ENCODE results near the gene MKLN1. TPM values are rescaled to one million over a fixed set of nuclear protein-coding genes. Genes with fewer than 3 reads are reported as not detected.

Gene MKLN1
- total RNA-seq, 1 experiment from 2014 or later, result 15.1 TPM

GRCh38 chr7:131364767-131365344 lies 37.2 kb downstream of the MKLN1 start:
- Histone ChIP-seq H3K36me3 (no peaks in the 10 kb centered on the region; the same call in 1 of the 2 replicates), H3K9me3 (peaks cover 2% of the 10 kb centered on the region; the same call in 1 of the 2 replicates), H3K4me3 (no peak overlapping the region), H3K27me3 (no peaks in the 10 kb centered on the region)
- DNase-seq, result no peak

GRCh38 chr7:131365838-131366237 lies 38.2 kb downstream of the MKLN1 start:
- H3K36me3 ChIP-seq, result no peaks in the 10 kb centered on the region; the same call in 1 of the 2 replicates
- no peak for DNase-seq
- peaks cover 2% of the 10 kb centered on the region; the same call in 1 of the 2 replicates for H3K9me3 ChIP-seq

GRCh38 chr7:131369354-131369753 lies 41.7 kb downstream of the MKLN1 start:
- no peak for DNase-seq
- Histone ChIP-seq H3K36me3 (no peaks in the 10 kb centered on the region; the same call in 1 of the 2 replicates), H3K27me3 (no peaks in the 10 kb centered on the region), H3K9me3 (peaks cover 2% of the 10 kb centered on the region; the same call in 1 of the 2 replicates), H3K4me3 (no peak overlapping the region)

More at GRCh38 chr7:131365838-131366237, 38.2 kb downstream of the MKLN1 start:
- no peak overlapping the region for H3K4me3 ChIP-seq
- no peaks in the 10 kb centered on the region for H3K27me3 ChIP-seq

- Histone ChIP-seq H3K4me3 (no peak overlapping the region), H3K9me3 (no peaks in the 10 kb centered on the region), H3K36me3 (no peaks in the 10 kb centered on the region; the same call in 1 of the 2 replicates), H3K27me3 (no peaks in the 10 kb centered on the region)
- DNase-seq, result peak; percentile 19
These were observed 42.9 kb downstream of the MKLN1 start for GRCh38 chr7:131370523-131370968.

GRCh38 chr7:131371411-131371810 lies 43.7 kb downstream of the MKLN1 start:
- H3K27me3 ChIP-seq, result no peaks in the 10 kb centered on the region
- DNase-seq, result no peak
- no peaks in the 10 kb centered on the region; the same call in 1 of the 2 replicates for H3K36me3 ChIP-seq
- no peak overlapping the region for H3K4me3 ChIP-seq
- no peaks in the 10 kb centered on the region for H3K9me3 ChIP-seq

GRCh38 chr7:131372554-131372953 lies 44.9 kb downstream of the MKLN1 start:
- Histone ChIP-seq H3K4me3 (no peak overlapping the region), H3K9me3 (no peaks in the 10 kb centered on the region), H3K36me3 (peaks cover 3% of the 10 kb centered on the region; the same call in 1 of the 2 replicates), H3K27me3 (no peaks in the 10 kb centered on the region)
- no peak for DNase-seq

GRCh38 chr7:131374821-131375220 lies 47.1 kb downstream of the MKLN1 start:
- Histone ChIP-seq H3K36me3 (peaks cover 3% of the 10 kb centered on the region; the same call in 1 of the 2 replicates), H3K9me3 (no peaks in the 10 kb centered on the region), H3K4me3 (no peak overlapping the region), H3K27me3 (no peaks in the 10 kb centered on the region)
- no peak for DNase-seq

GRCh38 chr7:131381069-131381838 lies 53.6 kb downstream of the MKLN1 start:
- H3K36me3 ChIP-seq, result peaks cover 3% of the 10 kb centered on the region; the same call in 1 of the 2 replicates
- DNase-seq, result no peak
- no peak overlapping the region for H3K4me3 ChIP-seq
- H3K9me3 ChIP-seq, result no peaks in the 10 kb centered on the region
- H3K27me3 ChIP-seq, result no peaks in the 10 kb centered on the region

- H3K4me3 ChIP-seq, result no peak overlapping the region
- no peak for DNase-seq
These were observed 56.0 kb downstream of the MKLN1 start for GRCh38 chr7:131383417-131384285.

GRCh38 chr7:131384286-131384635 lies 56.6 kb downstream of the MKLN1 start:
- H3K9me3 ChIP-seq, result no peaks in the 10 kb centered on the region
- H3K27me3 ChIP-seq, result no peaks in the 10 kb centered on the region
- DNase-seq, result no peak
- peaks cover 4% of the 10 kb centered on the region for H3K36me3 ChIP-seq
- no peak overlapping the region for H3K4me3 ChIP-seq

More at GRCh38 chr7:131383417-131384285, 56.0 kb downstream of the MKLN1 start:
- Histone ChIP-seq H3K36me3 (peaks cover 1% of the 10 kb centered on the region; the same call in 1 of the 2 replicates), H3K9me3 (no peaks in the 10 kb centered on the region), H3K27me3 (no peaks in the 10 kb centered on the region)

- H3K4me3 ChIP-seq, result no peak overlapping the region
- no peaks in the 10 kb centered on the region for H3K27me3 ChIP-seq
- no peak for DNase-seq
- peaks cover 5% of the 10 kb centered on the region for H3K36me3 ChIP-seq
- H3K9me3 ChIP-seq, result no peaks in the 10 kb centered on the region
These were observed 57.4 kb downstream of the MKLN1 start for GRCh38 chr7:131385039-131385605.

- H3K27me3 ChIP-seq, result no peaks in the 10 kb centered on the region
- no peaks in the 10 kb centered on the region for H3K9me3 ChIP-seq
- H3K4me3 ChIP-seq, result no peak overlapping the region
- H3K36me3 ChIP-seq, result peaks cover 10% of the 10 kb centered on the region
- no peak for DNase-seq
These were observed 60.5 kb downstream of the MKLN1 start for GRCh38 chr7:131388126-131388525.

- DNase-seq, result no peak
- Histone ChIP-seq H3K4me3 (no peak overlapping the region), H3K36me3 (peaks cover 10% of the 10 kb centered on the region), H3K27me3 (no peaks in the 10 kb centered on the region), H3K9me3 (no peaks in the 10 kb centered on the region)
These were observed 62.6 kb downstream of the MKLN1 start for GRCh38 chr7:131390275-131390674.

GRCh38 chr7:131391145-131391544 lies 63.5 kb downstream of the MKLN1 start:
- Histone ChIP-seq H3K36me3 (peaks cover 10% of the 10 kb centered on the region), H3K27me3 (no peaks in the 10 kb centered on the region), H3K4me3 (no peak overlapping the region), H3K9me3 (no peaks in the 10 kb centered on the region)
- DNase-seq, result no peak

- Histone ChIP-seq H3K36me3 (peaks cover 48% of the 10 kb centered on the region), H3K9me3 (peaks cover 12% of the 10 kb centered on the region), H3K4me3 (no peak overlapping the region), H3K27me3 (no peaks in the 10 kb centered on the region)
- no peak for DNase-seq
These were observed 73.1 kb downstream of the MKLN1 start for GRCh38 chr7:131400681-131401176.

GRCh38 chr7:131401194-131401593 lies 73.5 kb downstream of the MKLN1 start:
- peaks cover 48% of the 10 kb centered on the region for H3K36me3 ChIP-seq
- H3K9me3 ChIP-seq, result peaks cover 12% of the 10 kb centered on the region
- H3K27me3 ChIP-seq, result no peaks in the 10 kb centered on the region
- H3K4me3 ChIP-seq, result no peak overlapping the region
- no peak for DNase-seq

All from MG63 (cell line).